GM12874 (cell line): ENCODE data around the gene PELI1.

ENCODE experiments used
- TF ChIP-seq, protein P1 (sequence below): IDR thresholded peaks from 2 replicates; pipeline ENCODE4 v1.5.1; 2011; ENCODE audit warnings: low read depth, mild to moderate bottlenecking, control low read depth, low read length, moderate library complexity; ENCODE audit not compliant: insufficient read depth

Gene PELI1

DNA sequence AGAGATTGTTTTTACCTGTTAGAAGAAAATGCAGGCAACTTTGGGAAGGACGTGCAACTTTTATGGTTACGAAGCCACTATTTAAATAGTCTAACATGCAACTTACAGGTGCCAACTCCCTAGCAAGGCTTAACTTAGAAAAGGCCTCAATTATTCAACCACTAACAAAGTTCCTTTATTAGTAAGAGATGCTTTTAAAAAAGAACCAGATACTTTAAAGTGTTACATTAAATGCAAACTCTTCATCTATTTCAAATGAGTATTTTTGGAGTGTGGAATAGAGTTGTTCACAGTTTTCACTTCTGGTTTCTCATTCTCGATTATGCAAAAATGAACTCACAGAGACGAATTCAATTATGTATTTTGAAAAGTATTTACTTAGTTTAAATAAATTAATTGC is 51.7 kb downstream of the PELI1 start:
- TF ChIP-seq, protein P1, sequence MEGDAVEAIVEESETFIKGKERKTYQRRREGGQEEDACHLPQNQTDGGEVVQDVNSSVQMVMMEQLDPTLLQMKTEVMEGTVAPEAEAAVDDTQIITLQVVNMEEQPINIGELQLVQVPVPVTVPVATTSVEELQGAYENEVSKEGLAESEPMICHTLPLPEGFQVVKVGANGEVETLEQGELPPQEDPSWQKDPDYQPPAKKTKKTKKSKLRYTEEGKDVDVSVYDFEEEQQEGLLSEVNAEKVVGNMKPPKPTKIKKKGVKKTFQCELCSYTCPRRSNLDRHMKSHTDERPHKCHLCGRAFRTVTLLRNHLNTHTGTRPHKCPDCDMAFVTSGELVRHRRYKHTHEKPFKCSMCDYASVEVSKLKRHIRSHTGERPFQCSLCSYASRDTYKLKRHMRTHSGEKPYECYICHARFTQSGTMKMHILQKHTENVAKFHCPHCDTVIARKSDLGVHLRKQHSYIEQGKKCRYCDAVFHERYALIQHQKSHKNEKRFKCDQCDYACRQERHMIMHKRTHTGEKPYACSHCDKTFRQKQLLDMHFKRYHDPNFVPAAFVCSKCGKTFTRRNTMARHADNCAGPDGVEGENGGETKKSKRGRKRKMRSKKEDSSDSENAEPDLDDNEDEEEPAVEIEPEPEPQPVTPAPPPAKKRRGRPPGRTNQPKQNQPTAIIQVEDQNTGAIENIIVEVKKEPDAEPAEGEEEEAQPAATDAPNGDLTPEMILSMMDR: no peak

DNA sequence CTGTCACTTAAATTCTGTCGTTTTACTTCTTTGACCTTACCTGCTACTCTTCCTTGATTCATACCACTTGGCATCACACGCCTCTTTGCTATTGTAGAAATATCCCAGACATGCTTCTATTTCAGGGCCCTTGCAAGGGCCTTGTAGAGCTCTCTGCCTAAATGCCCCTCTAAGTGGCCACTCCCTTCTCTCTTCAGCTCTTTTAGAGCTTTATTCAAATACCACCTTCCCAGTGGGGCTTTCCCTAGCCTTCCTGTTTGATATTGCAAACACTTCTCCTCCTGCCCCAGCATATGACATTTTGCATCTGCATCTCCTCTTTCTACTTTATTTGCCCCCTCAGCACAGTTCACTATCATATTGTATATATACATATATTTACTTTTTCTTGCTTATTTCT is 54.0 kb downstream of the PELI1 start:
- TF ChIP-seq, protein P1: no peak

DNA sequence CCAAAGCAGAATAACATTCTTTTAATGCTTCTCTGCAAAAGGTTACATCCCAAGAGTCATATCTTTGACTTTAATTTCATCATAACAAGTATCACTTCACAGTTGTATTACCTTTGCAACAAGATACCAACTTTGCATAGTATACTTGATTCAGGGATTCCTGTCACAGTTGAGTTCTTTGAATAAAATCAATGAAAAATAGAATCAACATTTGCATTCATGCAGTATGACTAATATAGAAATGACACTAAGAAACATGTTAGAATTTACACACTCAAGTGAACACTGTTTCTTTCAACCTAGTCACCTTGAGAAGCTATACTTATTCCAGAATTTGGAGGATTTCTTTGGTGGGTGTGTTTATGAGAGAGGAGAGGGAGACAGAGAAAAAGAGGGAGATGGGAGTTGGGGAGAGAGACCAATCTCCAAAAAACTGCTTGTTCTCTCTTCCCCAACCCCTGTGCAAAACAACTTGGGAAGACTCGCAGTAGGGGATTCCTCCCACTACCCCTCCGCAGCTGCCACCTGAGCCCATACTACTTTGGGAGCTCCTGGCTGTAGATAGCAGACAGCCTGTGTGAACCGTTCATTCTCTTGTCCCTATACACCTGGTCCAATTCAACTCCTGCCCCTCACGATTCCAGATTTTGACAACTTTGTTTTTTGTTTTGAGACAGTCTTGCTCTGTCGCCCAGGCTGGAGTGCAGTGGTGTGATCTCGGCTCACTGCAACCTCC is 57.7 kb downstream of the PELI1 start:
- TF ChIP-seq, protein P1: no peak

DNA sequence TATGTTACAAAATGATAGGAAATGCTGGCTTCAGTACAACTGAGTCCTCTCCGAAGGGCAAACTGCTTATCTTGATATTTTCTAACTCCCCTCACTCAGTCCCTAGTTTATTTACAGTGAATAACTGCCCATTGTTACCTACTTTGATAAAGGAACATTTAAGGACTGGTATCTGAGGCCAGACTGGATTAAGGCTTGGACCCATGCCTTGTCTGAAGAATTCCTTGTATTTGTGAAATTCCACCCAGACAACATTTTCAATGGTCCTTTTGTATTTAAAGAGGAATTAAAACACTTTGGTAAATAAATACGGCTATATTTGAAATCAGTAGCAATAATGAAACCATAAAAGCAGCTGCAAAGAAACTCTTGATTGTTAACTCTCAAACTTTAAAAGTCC is 58.3 kb downstream of the PELI1 start:
- TF ChIP-seq, protein P1: no peak

DNA sequence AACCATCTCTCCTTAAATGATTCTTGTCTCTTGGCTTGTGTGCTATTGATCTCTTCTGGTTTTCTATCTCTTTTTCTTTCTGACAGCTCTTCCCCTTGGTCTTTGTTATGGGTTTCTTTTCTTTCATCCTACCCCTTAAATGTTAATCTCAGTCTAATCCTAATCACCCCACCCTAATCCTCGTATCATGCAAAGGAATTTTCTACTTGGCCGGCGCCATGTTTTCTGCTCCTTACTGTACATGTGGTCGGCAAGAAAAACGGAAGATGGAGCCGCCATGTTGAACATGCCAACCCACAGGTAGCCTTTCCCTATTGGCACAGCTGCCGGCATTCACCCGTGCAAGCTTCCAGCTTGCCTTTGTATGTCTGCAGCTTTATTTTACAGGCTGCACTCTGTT is 63.2 kb downstream of the PELI1 start:
- TF ChIP-seq, protein P1: no peak

DNA sequence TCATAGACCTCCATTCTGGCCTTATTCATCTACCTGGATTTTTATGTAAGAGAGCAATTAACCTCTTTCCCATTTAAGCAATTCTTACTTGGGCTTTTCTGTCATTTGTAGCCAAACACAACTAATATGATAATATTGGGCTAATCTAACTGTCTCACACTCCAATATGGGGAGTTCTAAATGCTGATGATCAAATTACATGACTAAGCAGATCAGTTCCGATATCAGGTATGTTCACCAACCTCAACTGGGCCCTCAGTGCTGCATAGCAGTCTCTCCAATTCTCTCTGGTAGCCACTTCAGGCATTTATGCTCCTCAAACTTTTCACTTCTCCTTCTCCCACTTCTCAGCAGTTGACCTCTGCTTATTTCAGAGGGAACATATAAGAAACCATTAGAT is 64.0 kb downstream of the PELI1 start:
- TF ChIP-seq, protein P1: no peak

DNA sequence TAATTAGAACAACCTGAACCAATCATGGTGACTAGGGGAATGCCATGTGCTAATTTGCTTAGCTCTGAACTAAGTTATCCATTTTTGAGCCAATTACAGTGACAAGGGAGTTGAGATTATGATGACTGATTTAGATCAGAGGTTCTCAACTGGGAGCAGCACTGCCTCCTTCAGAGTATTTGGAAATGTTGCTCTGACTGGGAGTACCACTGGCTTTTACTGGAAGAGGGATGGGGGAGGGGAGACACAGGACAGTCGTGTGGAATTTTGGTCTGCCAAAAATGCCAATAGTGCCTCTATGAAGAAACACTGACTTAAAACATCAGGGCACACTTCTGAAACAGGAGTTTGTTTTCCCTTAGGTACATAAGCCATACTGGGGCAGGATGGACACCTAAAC is 76.9 kb downstream of the PELI1 start:
- TF ChIP-seq, protein P1: no peak

DNA sequence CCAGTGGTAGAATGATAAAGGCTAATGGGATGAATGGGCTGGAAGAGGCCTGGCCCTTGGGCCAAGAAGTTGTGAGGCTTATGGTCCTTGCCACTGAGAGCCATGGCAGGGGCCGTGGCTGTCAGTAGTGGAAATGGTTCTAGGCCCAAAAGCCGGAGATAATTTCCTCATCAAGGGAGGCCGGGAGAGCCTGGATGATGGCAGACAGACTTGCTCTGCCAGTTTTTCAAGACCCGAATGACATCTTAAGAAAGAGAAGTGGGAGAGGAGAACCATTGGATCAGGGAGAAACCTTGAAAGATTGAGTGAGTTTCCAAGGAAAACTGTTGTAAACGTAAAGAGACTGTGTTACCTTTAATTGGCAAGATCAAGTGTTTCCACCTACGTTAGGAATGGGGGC is 78.7 kb downstream of the PELI1 start:
- TF ChIP-seq, protein P1: no peak
